Caco-2 (cell line): Measurements from ENCODE around the gene NFATC4. TPM values are rescaled to one million over a fixed set of nuclear protein-coding genes. Genes with fewer than 3 reads are reported as not detected.

Source experiments
- BruUV-seq: library from RNA; stranded (reverse); fragments of 400-500 nt; replicated peaks from 2 replicates; lab custom pipeline; 2021; lab: Mats Ljungman, UMichigan
- CTCF ChIA-PET: fragments of 300-600 bp; sonication (Branson Sonifier 250); formaldehyde crosslinking; loops from one replicate; lab custom pipeline; 2022; ENCODE audit warnings: antibody characterized with exemption; lab: Charles Lee
- POLR2A ChIA-PET: fragments of 300-600 bp; sonication (Branson Sonifier 250); formaldehyde crosslinking; loops from one replicate; lab custom pipeline; 2022; ENCODE audit warnings: antibody characterized with exemption; lab: Charles Lee
- DNase-seq, 2 experiments: peaks; one replicate each; pipeline versions ENCODE4 v3.0.0 to v3.0.0-alpha.2; 2020 to 2022
- H3K27me3 ChIP-seq: replicated peaks from 2 replicates; pipeline ENCODE4 v1.6.0; 2011; ENCODE audit warnings: low read length; ENCODE audit not compliant: control insufficient read depth, insufficient read depth
- H3K36me3 ChIP-seq: 2 replicates; pipeline ENCODE4 v1.5.1; 2011; ENCODE audit warnings: low read length; ENCODE audit not compliant: control insufficient read depth, insufficient read depth
- H3K4me1 ChIP-seq: fragments of 250-450 bp; sonication (Bioruptor Pico); 2 replicates; pipeline ENCODE4 v1.5.1; 2020; ENCODE audit warnings: mild to moderate bottlenecking
- H3K4me3 ChIP-seq: 2 replicates; pipeline ENCODE4 v1.5.1; 2011; ENCODE audit warnings: low read depth, mild to moderate bottlenecking, control low read depth, low read length
- H3K9me3 ChIP-seq: fragments of 250-450 bp; sonication (Bioruptor Pico); 2 replicates; pipeline ENCODE4 v1.5.1; 2020; ENCODE audit warnings: mild to moderate bottlenecking, moderate library complexity
- H3K27ac Mint-ChIP-seq: one replicate; pipeline ENCODE4 v1.8.0; 2022; ENCODE audit warnings: mixed read lengths; ENCODE audit not compliant: unreplicated experiment
- H3K27me3 Mint-ChIP-seq: one replicate; pipeline ENCODE4 v1.8.0; 2022; ENCODE audit warnings: mixed read lengths; ENCODE audit not compliant: insufficient read depth, unreplicated experiment
- H3K36me3 Mint-ChIP-seq: one replicate; pipeline ENCODE4 v1.8.0; 2022; ENCODE audit warnings: mild to moderate bottlenecking, mixed read lengths; ENCODE audit not compliant: insufficient read depth, unreplicated experiment
- H3K4me1 Mint-ChIP-seq: one replicate; pipeline ENCODE4 v1.8.0; 2022; ENCODE audit warnings: low read depth, mixed read lengths; ENCODE audit not compliant: unreplicated experiment
- H3K4me3 Mint-ChIP-seq: one replicate; pipeline ENCODE4 v1.8.0; 2022; ENCODE audit warnings: mild to moderate bottlenecking, moderate library complexity, mixed read lengths; ENCODE audit not compliant: unreplicated experiment
- H3K9me3 Mint-ChIP-seq: one replicate; pipeline ENCODE4 v1.8.0; 2022; ENCODE audit warnings: mixed read lengths; ENCODE audit not compliant: unreplicated experiment
- intact Hi-C: fragments of 100-400 bp; cut with micrococcal nuclease; formaldehyde crosslinking; loops from one replicate; pipeline ENCODE4 v1.10.0; 2022; ENCODE audit not compliant: unreplicated experiment
- total RNA-seq: library from RNA; stranded (reverse); gene quantifications from 2 replicates; pipeline ENCODE4 v1.2.3, GENCODE V29; 2022
- TF ChIP-seq, protein P1 (sequence below), 2 experiments: fragments of 200-600 bp in 1 of 2; IDR thresholded peaks; 1 replicate in 1 of 2; 2 replicates in 1 of 2; pipeline versions ENCODE4 v1.5.1 to v1.8.0; 2011 to 2022; ENCODE audit warnings: antibody characterized with exemption in 1 of 2, control low read depth in 1 of 2, inconsistent platforms in 1 of 2, low read depth in 1 of 2, low read length in 1 of 2, mild to moderate bottlenecking in 1 of 2, moderate library complexity in 1 of 2; ENCODE audit not compliant: insufficient read depth in 1 of 2, severe bottlenecking in 1 of 2, unreplicated experiment in 1 of 2

Gene NFATC4
- total RNA-seq, 1 experiment from 2014 or later, result 0.88 TPM

DNA sequence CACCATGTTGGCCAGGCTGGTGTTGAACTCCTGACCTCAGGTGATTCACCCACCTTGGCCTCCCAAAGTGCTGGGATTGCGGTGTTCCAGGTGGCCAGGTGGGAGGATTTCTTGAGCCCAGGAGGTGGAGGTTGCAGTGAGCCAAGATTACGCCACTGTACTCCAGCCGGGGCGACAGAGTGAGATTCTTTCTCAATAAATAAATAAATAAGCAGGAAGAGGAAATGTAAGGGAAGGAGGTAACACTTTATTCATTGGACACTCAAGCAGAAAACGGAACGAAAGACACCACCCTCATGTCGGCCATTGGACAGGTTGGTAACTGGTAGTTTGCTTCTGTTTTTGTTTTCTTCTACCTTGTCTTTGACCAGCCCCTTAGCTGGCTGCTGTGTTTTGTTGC, 13.0 kb upstream of the NFATC4 start:
- ChIA-PET CTCF (no interaction called here), POLR2A (no interaction called here)
- intact Hi-C loops, result no loop called here
- H3K36me3 Mint-ChIP-seq, result no peaks in the 10 kb centered on the region
- no peak for DNase-seq
- TF ChIP-seq, protein P1, sequence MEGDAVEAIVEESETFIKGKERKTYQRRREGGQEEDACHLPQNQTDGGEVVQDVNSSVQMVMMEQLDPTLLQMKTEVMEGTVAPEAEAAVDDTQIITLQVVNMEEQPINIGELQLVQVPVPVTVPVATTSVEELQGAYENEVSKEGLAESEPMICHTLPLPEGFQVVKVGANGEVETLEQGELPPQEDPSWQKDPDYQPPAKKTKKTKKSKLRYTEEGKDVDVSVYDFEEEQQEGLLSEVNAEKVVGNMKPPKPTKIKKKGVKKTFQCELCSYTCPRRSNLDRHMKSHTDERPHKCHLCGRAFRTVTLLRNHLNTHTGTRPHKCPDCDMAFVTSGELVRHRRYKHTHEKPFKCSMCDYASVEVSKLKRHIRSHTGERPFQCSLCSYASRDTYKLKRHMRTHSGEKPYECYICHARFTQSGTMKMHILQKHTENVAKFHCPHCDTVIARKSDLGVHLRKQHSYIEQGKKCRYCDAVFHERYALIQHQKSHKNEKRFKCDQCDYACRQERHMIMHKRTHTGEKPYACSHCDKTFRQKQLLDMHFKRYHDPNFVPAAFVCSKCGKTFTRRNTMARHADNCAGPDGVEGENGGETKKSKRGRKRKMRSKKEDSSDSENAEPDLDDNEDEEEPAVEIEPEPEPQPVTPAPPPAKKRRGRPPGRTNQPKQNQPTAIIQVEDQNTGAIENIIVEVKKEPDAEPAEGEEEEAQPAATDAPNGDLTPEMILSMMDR (IDR thresholded peaks at IDR 0.05; ENCODE audit: insufficient read depth in 1 of 2, low read depth in 1 of 2, low read length in 1 of 2, severe bottlenecking in 1 of 2, unreplicated experiment in 1 of 2), result no peak
- Histone ChIP-seq H3K9me3 (no peaks in the 10 kb centered on the region), H3K36me3 (no peaks in the 10 kb centered on the region), H3K4me3 (no peak overlapping the region), H3K4me1 (peaks cover 4% of the 10 kb centered on the region; the same call in 1 of the 2 replicates), H3K27me3 (no peaks in the 10 kb centered on the region)
- H3K27ac Mint-ChIP-seq, result no peak overlapping the region
- H3K9me3 Mint-ChIP-seq, result no peaks in the 10 kb centered on the region
- H3K4me3 Mint-ChIP-seq, result no peak overlapping the region
- no TSS peak for BruUV-seq
- H3K4me1 Mint-ChIP-seq, result peaks cover 10% of the 10 kb centered on the region
- H3K27me3 Mint-ChIP-seq, result peaks cover 3% of the 10 kb centered on the region

- H3K27me3 ChIP-seq, result no peaks in the 10 kb centered on the region
- peaks cover 4% of the 10 kb centered on the region; the same call in 1 of the 2 replicates for H3K4me1 ChIP-seq
- no peak overlapping the region for H3K27ac Mint-ChIP-seq
- no TSS peak for BruUV-seq
- ChIA-PET POLR2A (no interaction called here), CTCF (no interaction called here)
- H3K27me3 Mint-ChIP-seq, result no peaks in the 10 kb centered on the region
- H3K4me1 Mint-ChIP-seq, result peaks cover 10% of the 10 kb centered on the region
- no peak for DNase-seq
- no peaks in the 10 kb centered on the region for H3K36me3 ChIP-seq
- H3K4me3 ChIP-seq, result no peak overlapping the region
- no peaks in the 10 kb centered on the region for H3K9me3 ChIP-seq
- H3K9me3 Mint-ChIP-seq, result no peaks in the 10 kb centered on the region
- H3K36me3 Mint-ChIP-seq, result no peaks in the 10 kb centered on the region
- H3K4me3 Mint-ChIP-seq, result no peak overlapping the region
- TF ChIP-seq, protein P1 (IDR thresholded peaks at IDR 0.05; ENCODE audit: insufficient read depth in 1 of 2, low read depth in 1 of 2, low read length in 1 of 2, severe bottlenecking in 1 of 2, unreplicated experiment in 1 of 2), result no peak
- intact Hi-C loops, result no loop called here
These were observed 11.8 kb upstream of the NFATC4 start for GRCh38 chr14:24356208-24356607.

DNA sequence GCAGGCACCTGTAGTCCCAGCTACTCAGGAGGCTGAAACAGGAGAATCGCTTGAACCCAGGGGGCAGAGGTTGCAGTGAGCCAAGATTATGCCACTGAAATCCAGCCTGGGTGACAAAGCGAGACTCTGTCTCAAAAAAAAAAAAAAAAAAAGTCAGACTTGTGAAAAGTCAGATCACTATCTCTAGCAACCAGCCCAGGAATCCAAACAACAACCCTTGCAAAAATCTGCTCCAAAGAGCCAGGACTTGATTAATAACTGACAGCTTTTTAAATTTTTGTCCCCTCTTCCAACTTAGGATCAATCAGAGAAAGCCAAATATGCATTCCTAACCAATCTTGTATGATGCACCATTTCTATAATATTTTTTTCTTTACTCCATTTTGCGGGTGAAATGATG, 7.7 kb upstream of the NFATC4 start:
- no peaks in the 10 kb centered on the region for H3K27me3 ChIP-seq
- DNase-seq, result no peak
- no peaks in the 10 kb centered on the region for H3K36me3 Mint-ChIP-seq
- intact Hi-C loops, result no loop called here
- no peaks in the 10 kb centered on the region for H3K27me3 Mint-ChIP-seq
- ChIA-PET CTCF (interaction anchor here (1.6 kb wide), 1 partner anchor 70 kb away, joined by 3 read pairs; the partner anchor contains the start of gene KHNYN), POLR2A (no interaction called here)
- H3K4me3 Mint-ChIP-seq, result no peak overlapping the region
- no TSS peak for BruUV-seq
- H3K27ac Mint-ChIP-seq, result no peak overlapping the region
- TF ChIP-seq, protein P1 (IDR thresholded peaks at IDR 0.05; ENCODE audit: insufficient read depth in 1 of 2, low read depth in 1 of 2, low read length in 1 of 2, severe bottlenecking in 1 of 2, unreplicated experiment in 1 of 2), result no peak
- no peak overlapping the region for H3K4me3 ChIP-seq
- no peaks in the 10 kb centered on the region for H3K9me3 Mint-ChIP-seq
- no peaks in the 10 kb centered on the region for H3K36me3 ChIP-seq
- H3K9me3 ChIP-seq, result no peaks in the 10 kb centered on the region
- H3K4me1 ChIP-seq, result no peaks in the 10 kb centered on the region
- H3K4me1 Mint-ChIP-seq, result peaks cover 3% of the 10 kb centered on the region
